Fibroblast of lung (primary cell): ENCODE results near the gene AQR. TPM values are rescaled to one million over a fixed set of nuclear protein-coding genes. Genes with fewer than 3 reads are reported as not detected.
A peak's percentile ranks its signal among the peaks of the same experiment; 100 is the strongest.

Experiments
- DNase-seq, 2 donors: peaks; one replicate each; pipeline versions ENCODE4 v3.0.0 to v3.0.0-alpha.2; 2010; ENCODE audit warnings: low read depth in 2 of 2
- H2AFZ ChIP-seq: 2 replicates; pipeline ENCODE4 v1.5.1; 2012; ENCODE audit warnings: low read length, control low read depth, inconsistent platforms
- H3K27ac ChIP-seq: 2 replicates; pipeline ENCODE4 v1.5.1; 2011; ENCODE audit warnings: low read length, control low read depth; ENCODE audit not compliant: insufficient read depth
- H3K27me3 ChIP-seq: 2 replicates; pipeline ENCODE4 v1.5.1; 2011; ENCODE audit warnings: mild to moderate bottlenecking, low read length; ENCODE audit not compliant: control insufficient read depth, insufficient read depth
- H3K36me3 ChIP-seq: 2 replicates; pipeline ENCODE4 v1.5.1; 2011; ENCODE audit warnings: low read length; ENCODE audit not compliant: control insufficient read depth, insufficient read depth
- H3K4me1 ChIP-seq: 2 replicates; pipeline ENCODE4 v1.5.1; 2011; ENCODE audit warnings: low read length; ENCODE audit not compliant: control insufficient read depth, insufficient read depth; ENCODE audit errors: extremely low read depth
- H3K4me2 ChIP-seq: 2 replicates; pipeline ENCODE4 v1.5.1; 2011; ENCODE audit warnings: low read length, control low read depth; ENCODE audit not compliant: insufficient read depth; ENCODE audit errors: extremely low read depth
- H3K4me3 ChIP-seq, 4 experiments: fragments of 200-600 bp in 1 of 4; sonication (generic) in 1 of 4; replicated peaks in 1 of 4; 2 replicates each; pipeline ENCODE4 v1.5.1; 2011 to 2016; ENCODE audit warnings: low read length in 4 of 4, low read depth in 3 of 4, mild to moderate bottlenecking in 3 of 4, control low read depth in 2 of 4, inconsistent platforms in 1 of 4, mixed read lengths in 1 of 4; ENCODE audit not compliant: insufficient read depth in 1 of 4; ENCODE audit errors: control extremely low read depth in 1 of 4
- H3K79me2 ChIP-seq: 2 replicates; pipeline ENCODE4 v1.5.1; 2012; ENCODE audit warnings: mild to moderate bottlenecking, low read length, inconsistent platforms; ENCODE audit not compliant: control insufficient read depth, insufficient read depth
- H3K9ac ChIP-seq: 2 replicates; pipeline ENCODE4 v1.5.1; 2011; ENCODE audit warnings: mild to moderate bottlenecking, low read length, control low read depth; ENCODE audit not compliant: insufficient read depth
- H3K9me3 ChIP-seq: 2 replicates; pipeline ENCODE4 v1.5.1; 2012; ENCODE audit warnings: low read depth, low read length; ENCODE audit not compliant: control insufficient read depth, insufficient read depth
- H4K20me1 ChIP-seq: 2 replicates; pipeline ENCODE4 v1.5.1; 2011; ENCODE audit warnings: low read length; ENCODE audit not compliant: control insufficient read depth, insufficient read depth; ENCODE audit errors: extremely low read depth
- CTCF ChIP-seq, 2 donors: IDR thresholded peaks in 1 of 2; conservative IDR thresholded peaks in 1 of 2; 1 replicate in 1 of 2; 2 replicates in 1 of 2; pipeline ENCODE4 v1.5.1; 2011 to 2012; ENCODE audit warnings: low read length in 2 of 2, control low read depth in 1 of 2, inconsistent platforms in 1 of 2, low read depth in 1 of 2, mild to moderate bottlenecking in 1 of 2
- EZH2 ChIP-seq: IDR thresholded peaks from 2 replicates; pipeline ENCODE4 v1.5.1; 2012; ENCODE audit warnings: low read length, control low read depth, mild to moderate bottlenecking; ENCODE audit errors: missing control alignments
- polyA plus RNA-seq, 2 donors: library from polyadenylated mRNA; depleted of rRNA in 1 of 2; stranded (reverse) in 1 of 2; unstranded in 1 of 2; fragments of >200 nt; gene quantifications; 2 replicates each; pipeline ENCODE4 v1.2.1, GENCODE V29; 2011 to 2012; ENCODE audit warnings: missing spikeins in 1 of 2
- total RNA-seq: library from RNA; depleted of rRNA; stranded (reverse); fragments of >200 nt; gene quantifications from 2 replicates; pipeline ENCODE4 v1.2.1, GENCODE V29; 2014

Gene AQR
- total and polyA plus RNA-seq, 2 donors (not counting 1 experiment from before 2014, with no cell fraction given): 19.7 to 33.0 TPM

GRCh38 chr15:34812369-34812768, 157.2 kb downstream of the AQR start:
- peaks cover 21% of the 10 kb centered on the region for H3K4me1 ChIP-seq
- no peaks in the 10 kb centered on the region for H3K36me3 ChIP-seq
- no peaks in the 10 kb centered on the region for H3K79me2 ChIP-seq
- no peaks in the 10 kb centered on the region for H3K27me3 ChIP-seq
- H2AFZ ChIP-seq: no peak overlapping the region
- peak overlapping the region; percentile 77 for H3K27ac ChIP-seq
- no peak overlapping the region for H3K9ac ChIP-seq
- peak; percentile 63 to 72 for DNase-seq
- H3K4me2 ChIP-seq: no peak overlapping the region
- TF ChIP-seq CTCF (conservative IDR thresholded peaks at IDR 0.05 in 1 of 2, IDR thresholded peaks at IDR 0.05 in 1 of 2; ENCODE audit: low read depth in 1 of 2, low read length in 2 of 2) (no peak), EZH2 (no peak)
- no peaks in the 10 kb centered on the region for H3K9me3 ChIP-seq
- H4K20me1 ChIP-seq: no peaks in the 10 kb centered on the region
- H3K4me3 ChIP-seq: no peak overlapping the region

- Histone ChIP-seq H3K27me3 (no peaks in the 10 kb centered on the region), H3K4me2 (peak overlapping the region; percentile 1), H3K9ac (peak overlapping the region; percentile 1), H3K36me3 (no peaks in the 10 kb centered on the region), H3K9me3 (no peaks in the 10 kb centered on the region), H3K4me1 (peaks cover 21% of the 10 kb centered on the region), H3K4me3 (no peak overlapping the region), H4K20me1 (no peaks in the 10 kb centered on the region), H3K27ac (peak overlapping the region; percentile 77), H3K79me2 (no peaks in the 10 kb centered on the region), H2AFZ (no peak overlapping the region)
- DNase-seq: peak; percentile 96 to 98
- TF ChIP-seq EZH2 (no peak), CTCF (conservative IDR thresholded peaks at IDR 0.05 in 1 of 2, IDR thresholded peaks at IDR 0.05 in 1 of 2; ENCODE audit: low read depth in 1 of 2, low read length in 2 of 2) (no peak)
These were observed 159.0 kb downstream of the AQR start for GRCh38 chr15:34810443-34811129.

- H4K20me1 ChIP-seq: no peaks in the 10 kb centered on the region
- no peak for DNase-seq
- no peak overlapping the region for H3K4me3 ChIP-seq
- no peaks in the 10 kb centered on the region for H3K36me3 ChIP-seq
- H3K9me3 ChIP-seq: no peaks in the 10 kb centered on the region
- H3K27ac ChIP-seq: no peak overlapping the region
- H3K79me2 ChIP-seq: no peaks in the 10 kb centered on the region
- no peak overlapping the region for H3K9ac ChIP-seq
- H3K27me3 ChIP-seq: no peaks in the 10 kb centered on the region
- H3K4me2 ChIP-seq: no peak overlapping the region
- TF ChIP-seq EZH2: no peak
- TF ChIP-seq CTCF (conservative IDR thresholded peaks at IDR 0.05 in 1 of 2, IDR thresholded peaks at IDR 0.05 in 1 of 2; ENCODE audit: low read depth in 1 of 2, low read length in 2 of 2): no peak
- H3K4me1 ChIP-seq: peaks cover 21% of the 10 kb centered on the region
- no peak overlapping the region for H2AFZ ChIP-seq
These were observed 160.4 kb downstream of the AQR start for GRCh38 chr15:34809186-34809585.
